H1 (cell line): Measurements from ENCODE around the gene KLF13. TPM values are rescaled to one million over a fixed set of nuclear protein-coding genes. Genes with fewer than 3 reads are reported as not detected.

Experiments used
- CTCF ChIA-PET: fragments of 300-600 bp; sonication (Branson Sonifier 250); formaldehyde crosslinking; loops from one replicate; lab custom pipeline; 2021; ENCODE audit not compliant: partially characterized antibody; lab: Charles Lee
- POLR2A ChIA-PET: fragments of 300-600 bp; sonication (Branson Sonifier 250); formaldehyde crosslinking; loops from one replicate; lab custom pipeline; 2021; ENCODE audit warnings: inconsistent platforms; ENCODE audit not compliant: partially characterized antibody; lab: Charles Lee
- DNase-seq, 2 experiments: peaks; one replicate each; pipeline versions ENCODE4 v3.0.0 to v3.0.0-alpha.2; 2010 to 2022; ENCODE audit warnings: low spot score in 2 of 2, low read depth in 1 of 2, mixed read lengths in 1 of 2
- FAIRE-seq: peaks from 2 replicates; lab custom pipeline; 2011; peaks lifted over from hg19 to GRCh38; lab: Jason Lieb, UNC
- H2AFZ ChIP-seq: 2 replicates; pipeline ENCODE4 v1.8.1; 2012; ENCODE audit warnings: low read length, inconsistent platforms
- H2AK5ac ChIP-seq: 2 replicates; pipeline ENCODE4 v1.6.1; 2013; ENCODE audit warnings: low read depth, low read length
- H2BK120ac ChIP-seq: replicated peaks from 2 replicates; pipeline ENCODE3; 2013; ENCODE audit warnings: low read depth, low read length, inconsistent platforms
- H2BK12ac ChIP-seq: 2 replicates; pipeline ENCODE4 v1.6.1; 2013; ENCODE audit warnings: low read depth, low read length
- H2BK15ac ChIP-seq: 2 replicates; pipeline ENCODE4 v1.6.1; 2013; ENCODE audit warnings: low read length
- H2BK20ac ChIP-seq: 2 replicates; pipeline ENCODE4 v1.6.1; 2013; ENCODE audit warnings: low read length
- H2BK5ac ChIP-seq: 2 replicates; pipeline ENCODE4 v1.6.1; 2013; ENCODE audit warnings: low read depth, low read length
- H3K14ac ChIP-seq: 2 replicates; pipeline ENCODE4 v1.6.1; 2013; ENCODE audit warnings: inconsistent platforms; ENCODE audit not compliant: insufficient read length
- H3K18ac ChIP-seq: 2 replicates; pipeline ENCODE4 v1.6.1; 2013; ENCODE audit warnings: low read length; ENCODE audit errors: extremely low read depth
- H3K23ac ChIP-seq: 2 replicates; pipeline ENCODE4 v1.6.1; 2013; ENCODE audit warnings: inconsistent platforms; ENCODE audit not compliant: insufficient read length
- H3K23me2 ChIP-seq: 2 replicates; pipeline ENCODE4 v1.6.1; 2013; ENCODE audit warnings: low read depth, low read length
- H3K27ac ChIP-seq: 2 replicates; pipeline ENCODE4 v1.6.1; 2011; ENCODE audit warnings: low read depth, low read length, inconsistent platforms
- H3K27me3 ChIP-seq, 4 experiments: replicated peaks in 1 of 4; 1 replicate in 1 of 4; 2 replicates in 3 of 4; pipeline versions ENCODE4 v1.6.1 to v1.8.1; 2011 to 2013; ENCODE audit warnings: low read length in 3 of 4, mild to moderate bottlenecking in 3 of 4, inconsistent platforms in 2 of 4, mixed read lengths in 2 of 4, moderate library complexity in 1 of 4; ENCODE audit not compliant: control insufficient read depth in 3 of 4, insufficient read depth in 3 of 4; ENCODE audit errors: extremely low read depth in 1 of 4
- H3K36me3 ChIP-seq, 4 experiments: 2 replicates each; pipeline versions ENCODE4 v1.6.1 to v1.8.1; 2011 to 2013; ENCODE audit warnings: mild to moderate bottlenecking in 4 of 4, low read length in 3 of 4, moderate library complexity in 2 of 4, control low read depth in 1 of 4, inconsistent platforms in 1 of 4; ENCODE audit not compliant: insufficient read depth in 4 of 4, control insufficient read depth in 2 of 4
- H3K4ac ChIP-seq: replicated peaks from 2 replicates; pipeline ENCODE3; 2013; ENCODE audit warnings: low read length, low read depth, mixed read lengths, inconsistent platforms; ENCODE audit not compliant: insufficient read length
- H3K4me1 ChIP-seq, 4 experiments: replicated peaks in 1 of 4; 1 replicate in 1 of 4; 2 replicates in 3 of 4; pipeline versions ENCODE4 v1.6.1 to v1.8.1; 2011 to 2013; ENCODE audit warnings: low read length in 3 of 4, inconsistent platforms in 2 of 4, mixed read lengths in 1 of 4; ENCODE audit not compliant: insufficient read depth in 4 of 4, control insufficient read depth in 3 of 4
- H3K4me2 ChIP-seq, 2 experiments: 2 replicates each; pipeline versions ENCODE4 v1.6.1 to v1.8.1; 2011 to 2013; ENCODE audit warnings: low read depth in 2 of 2, low read length in 2 of 2, control low read depth in 1 of 2, inconsistent platforms in 1 of 2, mild to moderate bottlenecking in 1 of 2; ENCODE audit not compliant: insufficient read depth in 1 of 2
- H3K4me3 ChIP-seq, 4 experiments: fragments of 200-600, 300-600 bp in 1 of 4; sonication (generic), shearing (Covaris generic), sonication (Bioruptor Twin) in 1 of 4; 2 replicates each; pipeline versions ENCODE4 v1.5.1 to v1.8.1; 2011 to 2016; ENCODE audit warnings: low read length in 4 of 4, low read depth in 3 of 4, control low read depth in 2 of 4, inconsistent platforms in 2 of 4, mild to moderate bottlenecking in 2 of 4, mixed read lengths in 1 of 4, moderate library complexity in 1 of 4; ENCODE audit not compliant: insufficient read depth in 2 of 4; ENCODE audit errors: extremely low read depth in 1 of 4
- H3K56ac ChIP-seq: replicated peaks from 2 replicates; pipeline ENCODE3; 2013; ENCODE audit warnings: low read depth, mild to moderate bottlenecking, mixed read lengths, low read length, inconsistent platforms; ENCODE audit not compliant: insufficient read length
- H3K79me1 ChIP-seq: 2 replicates; pipeline ENCODE4 v1.6.1; 2013; ENCODE audit warnings: low read depth, low read length, control low read depth
- H3K79me2 ChIP-seq, 2 experiments: 2 replicates each; pipeline versions ENCODE4 v1.6.1 to v1.8.1; 2012 to 2013; ENCODE audit warnings: low read length in 2 of 2, mild to moderate bottlenecking in 2 of 2, inconsistent platforms in 1 of 2; ENCODE audit not compliant: insufficient read depth in 2 of 2, control insufficient read depth in 1 of 2
- H3K9ac ChIP-seq, 4 experiments: replicated peaks in 1 of 4; 1 replicate in 1 of 4; 2 replicates in 3 of 4; pipeline versions ENCODE4 v1.6.1 to v1.8.1; 2011 to 2013; ENCODE audit warnings: low read depth in 3 of 4, low read length in 3 of 4, control low read depth in 2 of 4, mild to moderate bottlenecking in 2 of 4, moderate library complexity in 2 of 4, inconsistent platforms in 1 of 4; ENCODE audit errors: extremely low read depth in 1 of 4
- H3K9me3 ChIP-seq, 2 experiments: 2 replicates each; pipeline versions ENCODE4 v1.6.1 to v1.8.1; 2012 to 2013; ENCODE audit warnings: mild to moderate bottlenecking in 2 of 2, moderate library complexity in 2 of 2, control low read depth in 1 of 2, inconsistent platforms in 1 of 2, low read depth in 1 of 2, low read length in 1 of 2, mixed read lengths in 1 of 2; ENCODE audit not compliant: insufficient read depth in 2 of 2
- H4K20me1 ChIP-seq, 2 experiments: replicated peaks in 1 of 2; 2 replicates each; pipeline versions ENCODE3 to v1.8.1; 2011 to 2013; ENCODE audit warnings: inconsistent platforms in 2 of 2, low read length in 2 of 2, mild to moderate bottlenecking in 1 of 2; ENCODE audit not compliant: insufficient read depth in 2 of 2, control insufficient read depth in 1 of 2
- H4K5ac ChIP-seq: 2 replicates; pipeline ENCODE4 v1.6.1; 2013; ENCODE audit warnings: low read length, low read depth, mixed read lengths, inconsistent platforms; ENCODE audit not compliant: insufficient read length
- H4K8ac ChIP-seq: 2 replicates; pipeline ENCODE4 v1.8.0; 2013; ENCODE audit warnings: mild to moderate bottlenecking, moderate library complexity, low read length, inconsistent platforms; ENCODE audit not compliant: insufficient read depth; ENCODE audit errors: extremely low read depth
- H4K91ac ChIP-seq: replicated peaks from 2 replicates; pipeline ENCODE3; 2013; ENCODE audit warnings: low read length, mixed read lengths, inconsistent platforms; ENCODE audit not compliant: insufficient read length
- HDAC2 ChIP-seq, 2 experiments: fragments of 300-600 bp in 1 of 2; sonication (generic) in 1 of 2; IDR thresholded peaks; 2 replicates each; pipeline ENCODE4 v1.6.1; 2011 to 2012; ENCODE audit warnings: low read depth in 2 of 2, low read length in 2 of 2, mild to moderate bottlenecking in 2 of 2, moderate library complexity in 2 of 2, borderline replicate concordance in 1 of 2, inconsistent platforms in 1 of 2
- KDM1A ChIP-seq: fragments of 200-600, 300-600 bp; sonication (generic); IDR thresholded peaks from 2 replicates; pipeline ENCODE4 v1.7.1; 2016; ENCODE audit warnings: mild to moderate bottlenecking, low read length, borderline replicate concordance
- SP2 ChIP-seq: IDR thresholded peaks from 2 replicates; pipeline ENCODE4 v1.6.1; 2012; ENCODE audit warnings: mild to moderate bottlenecking, low read length, inconsistent platforms
- polyA plus RNA-seq, 7 experiments: library from polyadenylated mRNA; depleted of rRNA in 3 of 7; stranded (reverse) in 5 of 7; unstranded in 2 of 7; fragments of >200 nt in 5 of 7; fragments of 200-250 nt in 2 of 7; gene quantifications; 1 replicate in 5 of 7; 2 replicates in 1 of 7; 4 replicates in 1 of 7; pipeline versions ENCODE4 v1.2.1 to v1.2.3, GENCODE V29; 2011 to 2013; ENCODE audit warnings: missing spikeins in 2 of 7, mixed read lengths in 2 of 7
- total RNA-seq: library from RNA; stranded (reverse); fragmentation: NEBNext Ultra II Directional; extraction: Animal tissue kit (Norgen Biotek cat#: 25700); gene quantifications from 2 replicates; pipeline ENCODE4 v1.2.1, GENCODE V29; 2021

KLF13 gene
- total and polyA plus RNA-seq, 2 of the 8 experiments (the other 6 are each of a cell fraction or from before 2014, with no cell fraction given): 18.3 to 33.4 TPM

DNA sequence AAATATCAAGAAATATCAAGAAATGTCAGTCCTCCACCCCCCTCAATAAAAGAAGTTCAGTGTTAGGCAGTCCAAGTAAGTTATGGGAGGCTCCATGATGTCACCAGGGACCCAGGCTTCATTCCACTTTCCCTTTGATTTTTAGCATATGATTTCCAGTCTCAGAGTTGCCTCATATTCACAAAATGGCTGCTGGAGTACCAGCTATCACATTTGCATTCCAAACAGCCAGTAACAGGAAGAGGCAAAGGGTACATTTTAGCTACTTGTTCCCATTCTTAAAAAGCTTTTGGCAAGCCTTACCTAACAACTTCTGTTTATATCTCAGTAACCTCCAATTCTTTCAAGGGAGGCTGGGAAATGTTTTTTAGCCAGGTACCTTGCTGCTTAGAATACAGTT, 13.4 kb upstream of the KLF13 start:
- Histone ChIP-seq H2AFZ (no peak overlapping the region), H2BK12ac (no peak overlapping the region), H3K23me2 (no peaks in the 10 kb centered on the region), H3K4ac (no peak overlapping the region), H3K4me2 (no peak overlapping the region), H3K56ac (no peak overlapping the region), H3K27ac (no peak overlapping the region), H3K4me3 (no peak overlapping the region), H3K4me1 (peaks cover 8 to 16% (median 12%) of the 10 kb centered on the region in 4 experiments), H2BK20ac (no peak overlapping the region), H3K79me1 (no peaks in the 10 kb centered on the region), H2BK15ac (no peak overlapping the region), H3K9ac (no peak overlapping the region), H3K9me3 (no peaks in the 10 kb centered on the region), H2AK5ac (no peak overlapping the region), H2BK120ac (no peak overlapping the region), H4K20me1 (no peaks in the 10 kb centered on the region), H3K27me3 (no peaks in the 10 kb centered on the region), H3K23ac (no peak overlapping the region), H4K8ac (no peak overlapping the region), H3K18ac (no peak overlapping the region), H2BK5ac (no peak overlapping the region), H4K5ac (no peak overlapping the region), H3K14ac (no peak overlapping the region), H4K91ac (no peak overlapping the region), H3K36me3 (no peaks in the 10 kb centered on the region), H3K79me2 (no peaks in the 10 kb centered on the region)
- ChIA-PET CTCF (interaction anchor here (1.2 to 4.0 kb wide), 3 partner anchors 10 to 69 kb away, joined by 3 to 10 read pairs (median 9); no protein-coding TSS in a partner anchor), POLR2A (interaction anchor here (1.4 kb wide), 1 partner anchor 53 kb away, joined by 3 read pairs; no protein-coding TSS in a partner anchor)
- DNase-seq: no peak
- FAIRE-seq: no peak
- peak; percentile 84 for TF ChIP-seq KDM1A
- peak in 1 of 2 experiments; percentile 57; a peak in 1 of 4 replicates for TF ChIP-seq HDAC2 (IDR thresholded peaks at IDR 0.05; ENCODE audit: borderline replicate concordance in 1 of 2, low read depth in 2 of 2, low read length in 2 of 2)
- no peak for TF ChIP-seq SP2
